Subcutaneous adipose tissue (tissue), 4 donors: Measurements from ENCODE around the gene KCNQ5. TPM values are rescaled to one million over a fixed set of nuclear protein-coding genes. Genes with fewer than 3 reads are reported as not detected.

Experiments used
- total RNA-seq, 4 donors: library from RNA; depleted of rRNA; stranded (reverse); fragments of >200 nt; gene quantifications; one replicate each; pipeline ENCODE4 v1.1.0, GENCODE V29; 2016
- TF ChIP-seq, protein P1 (sequence below): fragments of 450-650 bp; IDR thresholded peaks from one replicate; pipeline ENCODE4 v1.5.1; 2016; ENCODE audit warnings: low read depth, mild to moderate bottlenecking, control low read depth, antibody characterized with exemption, moderate library complexity

Gene KCNQ5
- total RNA-seq, 4 donors from 2014 or later: 0.17 TPM; not detected in 3

DNA sequence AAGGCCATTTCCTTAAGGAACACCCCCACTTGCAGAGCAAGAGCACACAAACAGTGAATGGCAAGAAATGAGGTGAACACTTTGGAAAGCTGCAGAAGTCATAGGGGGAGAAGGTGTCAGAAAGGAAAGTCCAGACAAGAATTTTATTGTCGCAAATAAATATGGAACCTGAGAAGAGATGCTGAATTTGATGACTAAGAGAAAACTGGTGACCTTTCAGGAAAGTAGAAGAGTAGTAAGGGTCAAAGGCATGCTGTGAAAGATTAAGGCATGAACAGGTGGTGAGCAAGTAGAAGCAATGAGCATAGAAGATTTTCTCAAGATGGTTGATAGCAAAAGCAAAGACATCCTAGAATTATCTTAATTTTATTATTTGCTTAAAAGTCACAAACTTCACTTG lies 194.2 kb downstream of the KCNQ5 start:
- TF ChIP-seq, protein P1, sequence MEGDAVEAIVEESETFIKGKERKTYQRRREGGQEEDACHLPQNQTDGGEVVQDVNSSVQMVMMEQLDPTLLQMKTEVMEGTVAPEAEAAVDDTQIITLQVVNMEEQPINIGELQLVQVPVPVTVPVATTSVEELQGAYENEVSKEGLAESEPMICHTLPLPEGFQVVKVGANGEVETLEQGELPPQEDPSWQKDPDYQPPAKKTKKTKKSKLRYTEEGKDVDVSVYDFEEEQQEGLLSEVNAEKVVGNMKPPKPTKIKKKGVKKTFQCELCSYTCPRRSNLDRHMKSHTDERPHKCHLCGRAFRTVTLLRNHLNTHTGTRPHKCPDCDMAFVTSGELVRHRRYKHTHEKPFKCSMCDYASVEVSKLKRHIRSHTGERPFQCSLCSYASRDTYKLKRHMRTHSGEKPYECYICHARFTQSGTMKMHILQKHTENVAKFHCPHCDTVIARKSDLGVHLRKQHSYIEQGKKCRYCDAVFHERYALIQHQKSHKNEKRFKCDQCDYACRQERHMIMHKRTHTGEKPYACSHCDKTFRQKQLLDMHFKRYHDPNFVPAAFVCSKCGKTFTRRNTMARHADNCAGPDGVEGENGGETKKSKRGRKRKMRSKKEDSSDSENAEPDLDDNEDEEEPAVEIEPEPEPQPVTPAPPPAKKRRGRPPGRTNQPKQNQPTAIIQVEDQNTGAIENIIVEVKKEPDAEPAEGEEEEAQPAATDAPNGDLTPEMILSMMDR: no peak

DNA sequence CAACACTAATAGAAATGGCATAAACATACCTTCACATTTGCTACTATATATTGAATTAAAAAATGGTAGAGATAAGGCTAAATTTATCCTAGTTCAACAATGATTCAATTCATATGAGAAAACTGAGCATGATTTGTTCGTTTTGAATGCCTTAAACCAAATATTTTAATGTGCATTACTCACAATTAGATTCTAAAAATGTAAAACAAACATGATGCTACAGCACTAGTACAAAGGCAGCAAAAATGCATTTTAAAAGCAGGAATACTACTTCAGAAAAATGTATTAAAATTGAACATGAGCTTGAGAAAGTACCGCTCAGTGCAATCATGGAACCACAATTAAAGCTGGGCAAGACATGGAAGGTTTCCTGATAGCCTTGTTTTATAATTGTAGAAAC lies 195.3 kb downstream of the KCNQ5 start:
- TF ChIP-seq, protein P1: no peak

DNA sequence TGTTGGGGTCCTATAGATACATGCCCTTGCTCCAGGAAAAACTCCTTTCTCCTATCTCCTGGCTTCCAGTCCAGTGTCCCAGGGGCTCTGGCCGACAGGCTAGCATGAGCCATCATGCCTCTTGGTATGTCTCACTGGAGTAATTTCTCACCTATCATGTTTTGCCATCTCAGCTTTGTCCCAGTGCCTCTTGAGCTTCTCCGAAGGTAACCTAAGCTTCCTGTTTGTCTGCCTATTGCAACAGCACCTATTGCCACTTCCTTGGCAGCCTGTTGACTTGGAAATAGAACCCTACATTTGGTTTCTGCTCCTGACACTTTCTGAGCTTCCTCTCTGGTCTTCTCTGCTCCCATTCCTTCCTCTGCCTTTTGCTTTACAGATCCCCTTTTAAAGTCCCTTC lies 197.7 kb downstream of the KCNQ5 start:
- TF ChIP-seq, protein P1: no peak

DNA sequence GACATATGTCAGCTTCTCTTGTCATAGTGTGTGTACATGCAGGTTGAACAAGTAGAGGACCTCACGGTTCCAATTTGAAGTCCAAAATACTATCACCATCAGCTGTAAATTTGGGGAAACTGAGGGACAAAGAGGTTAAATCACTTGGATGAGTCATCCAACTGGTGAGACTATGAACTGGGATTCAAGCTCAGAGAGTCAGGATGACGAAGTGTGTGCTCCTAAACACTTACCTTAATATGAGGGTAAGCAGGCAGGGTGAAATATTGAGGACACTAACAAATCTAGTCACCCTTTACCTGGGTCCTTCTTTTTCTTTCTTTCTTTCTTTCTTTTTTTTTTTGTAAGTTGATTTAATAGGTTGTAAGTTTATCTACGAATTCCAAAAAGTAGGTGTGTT lies 198.3 kb downstream of the KCNQ5 start:
- TF ChIP-seq, protein P1: no peak

DNA sequence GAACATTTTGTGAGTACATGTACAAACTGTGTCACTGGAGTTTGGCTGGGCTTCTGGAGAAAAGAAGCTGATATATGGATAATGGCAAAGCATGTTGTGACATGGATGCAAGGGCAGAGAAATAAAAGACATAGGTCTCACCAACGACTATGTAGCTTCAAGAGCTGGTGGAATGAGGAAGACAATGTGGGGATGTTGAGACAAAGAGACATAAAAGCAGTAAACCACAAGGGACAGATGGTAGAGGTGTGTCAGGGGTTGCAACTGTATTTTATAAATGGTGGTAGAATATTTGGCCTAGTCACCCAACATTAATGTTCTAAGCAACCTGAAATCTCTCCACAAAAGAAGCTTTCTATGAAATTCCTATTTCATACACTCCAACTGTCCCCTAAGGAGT lies 199.0 kb downstream of the KCNQ5 start:
- TF ChIP-seq, protein P1: no peak

DNA sequence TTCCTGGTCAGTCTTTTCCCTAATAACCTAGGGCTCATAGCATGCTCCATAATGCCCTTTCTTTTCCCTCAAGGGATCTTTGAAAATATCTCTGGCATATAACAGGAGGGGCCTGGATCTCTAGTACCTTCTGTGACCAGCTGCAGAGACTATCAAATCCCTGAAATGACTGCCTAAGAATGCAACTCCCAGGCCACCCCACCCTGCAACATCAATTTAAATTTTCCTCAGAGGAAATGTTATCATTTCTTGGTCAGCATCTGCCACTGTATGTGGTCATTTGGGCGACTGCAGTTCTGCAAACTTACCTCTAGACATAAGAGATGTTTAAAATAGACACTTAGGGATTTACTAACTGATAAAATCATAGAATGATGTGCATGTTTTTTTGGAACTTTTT lies 200.2 kb downstream of the KCNQ5 start:
- TF ChIP-seq, protein P1: no peak

DNA sequence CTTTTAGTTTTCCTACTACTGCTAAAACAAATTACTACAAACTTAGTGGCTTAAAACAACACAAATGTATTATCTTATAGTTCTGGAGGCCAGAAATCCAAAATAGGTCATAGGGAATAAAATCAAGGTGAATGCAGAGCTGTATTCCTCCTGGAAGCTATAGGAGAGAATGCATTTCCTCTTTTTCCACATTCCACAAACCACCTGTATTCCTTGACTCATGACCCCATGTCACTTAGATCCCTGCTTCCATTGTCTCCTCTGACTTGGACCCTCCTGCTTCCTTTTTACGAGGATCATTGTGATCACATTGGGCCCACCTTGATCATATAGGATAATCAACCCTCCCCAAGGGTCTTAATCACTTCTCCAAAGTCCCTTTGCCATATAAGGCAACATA lies 200.8 kb downstream of the KCNQ5 start:
- TF ChIP-seq, protein P1: no peak
